COLO668 (cell line): ENCODE results near the gene CCDC33.
"Not testable (repeated sequence)": the region's sequence is repeated elsewhere in the genome, so short reads cannot be mapped to it uniquely, and the experiment has no call there.

Experiments
- DNase-seq: peaks from one replicate; lab custom pipeline; 2025; ENCODE audit not compliant: unreplicated experiment; lab: John Stamatoyannopoulos, UW

CCDC33 gene

DNA sequence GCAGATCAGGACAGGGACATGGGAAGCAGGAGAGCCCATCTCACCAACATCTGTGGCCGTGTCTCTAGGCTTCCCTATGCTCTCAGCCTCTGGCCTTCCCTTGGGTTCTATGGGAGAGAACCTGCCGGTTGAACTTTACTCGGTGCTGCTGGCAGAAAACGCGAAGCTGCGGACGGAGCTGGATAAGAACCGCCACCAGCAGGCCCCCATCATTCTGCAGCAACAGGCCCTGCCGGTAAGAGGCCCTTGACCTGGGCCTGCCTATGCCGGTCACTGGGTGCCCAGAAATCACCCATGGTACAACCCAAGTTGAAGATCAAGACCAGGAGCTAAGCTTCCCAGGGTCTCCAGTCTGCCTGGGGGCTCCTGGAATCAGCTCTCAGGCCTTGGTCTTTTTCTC, 96.5 kb downstream of the CCDC33 start:
- DNase-seq: no peak

DNA sequence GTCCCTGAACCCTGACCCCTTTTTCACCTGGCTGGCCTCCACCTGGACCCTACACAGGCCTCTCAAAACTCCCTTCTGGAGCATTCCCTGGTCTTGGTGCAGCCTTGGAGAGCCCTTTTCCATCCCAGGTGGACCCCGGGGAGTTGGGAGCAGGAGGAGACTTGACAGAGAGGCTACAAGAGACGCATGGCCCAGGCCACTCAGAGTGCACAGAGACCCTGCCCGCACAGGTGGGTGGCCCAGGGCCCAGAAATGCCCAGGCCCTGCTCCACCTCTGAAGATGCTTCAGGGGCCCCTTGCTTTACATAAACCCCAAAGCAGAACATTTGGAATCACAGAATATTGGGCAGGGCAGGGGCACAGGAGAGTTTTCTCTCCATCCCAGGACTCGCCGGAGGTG, 97.0 kb downstream of the CCDC33 start:
- no peak for DNase-seq

- DNase-seq: no peak
These were observed 97.5 kb downstream of the CCDC33 start for GRCh38 chr15:74333662-74334061.

GRCh38 chr15:74334127-74334526, 98.0 kb downstream of the CCDC33 start:
- DNase-seq: no peak

- DNase-seq: no peak
These were observed 99.3 kb downstream of the CCDC33 start for GRCh38 chr15:74335396-74335795.

DNA sequence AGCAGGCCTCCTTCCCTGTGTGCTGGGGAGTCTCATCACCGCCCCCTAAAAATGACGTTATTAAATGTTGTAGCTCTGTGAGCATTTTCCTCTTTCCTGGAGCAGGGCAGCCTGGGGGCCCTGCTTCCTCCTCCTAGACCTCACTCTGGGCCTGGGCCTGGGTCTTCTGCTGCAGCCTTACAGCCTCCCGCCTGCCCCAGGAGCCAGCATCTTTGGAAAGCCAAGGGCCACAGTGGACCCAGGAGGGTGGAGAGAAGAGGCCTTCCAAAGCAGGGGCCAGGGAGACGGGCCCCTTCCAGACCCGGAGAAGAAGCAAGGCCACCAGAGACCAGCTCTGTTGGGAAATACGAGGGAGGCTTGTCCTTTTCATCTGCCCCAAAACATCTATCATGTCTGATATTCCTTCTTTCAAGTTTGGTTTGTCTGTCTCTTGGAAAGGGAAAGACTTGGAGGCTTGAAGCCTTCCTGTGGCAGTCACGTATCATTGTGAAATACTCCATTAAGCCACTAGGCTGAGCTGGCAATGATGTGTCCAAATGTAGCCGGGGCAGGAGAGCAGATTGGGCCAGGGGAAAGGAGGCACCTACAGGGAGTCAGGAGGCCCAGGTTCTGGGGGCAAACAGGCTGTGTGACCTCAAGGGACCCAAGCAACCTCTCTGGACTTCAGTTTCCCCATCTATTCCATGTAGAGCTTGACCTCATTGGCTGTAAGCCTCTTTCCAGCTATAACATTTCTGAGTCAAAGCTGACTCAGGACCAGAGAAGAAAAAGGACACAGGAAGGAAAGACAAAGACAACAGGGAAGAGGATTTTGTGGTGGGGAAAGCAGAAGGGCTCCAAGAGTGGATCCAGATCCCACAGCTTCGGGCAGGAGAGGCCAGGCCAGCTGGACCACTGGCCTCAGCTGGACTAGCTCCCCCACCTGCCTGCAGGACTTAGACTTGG, 100.2 kb downstream of the CCDC33 start:
- DNase-seq: no peak

GRCh38 chr15:74337146-74337545, 101.0 kb downstream of the CCDC33 start:
- no peak for DNase-seq

GRCh38 chr15:74337607-74338211, 101.6 kb downstream of the CCDC33 start:
- no peak for DNase-seq

- no peak for DNase-seq
These were observed 102.5 kb downstream of the CCDC33 start for GRCh38 chr15:74338676-74339075.

DNA sequence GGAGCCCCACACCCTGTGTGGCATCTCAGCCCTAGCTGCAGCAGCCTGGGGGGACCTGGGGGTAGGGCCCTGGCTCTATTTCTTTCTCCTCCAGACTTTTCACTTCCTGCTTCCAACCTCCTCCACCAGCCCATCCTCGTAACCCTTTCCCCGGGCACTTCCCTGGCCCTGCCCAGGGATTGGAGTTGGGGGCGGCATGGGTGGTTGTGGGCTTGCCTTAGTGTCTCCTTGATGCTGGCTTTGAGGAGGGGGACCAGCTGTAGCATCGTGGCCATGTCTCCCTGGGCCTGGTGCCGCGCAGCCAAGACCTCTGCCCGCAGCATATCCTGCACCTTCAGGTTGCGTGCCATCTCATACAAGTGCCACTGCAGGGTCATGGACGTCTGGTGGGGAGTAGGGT, 103.2 kb downstream of the CCDC33 start:
- DNase-seq: no peak

GRCh38 chr15:74340150-74340549, 104.0 kb downstream of the CCDC33 start:
- no peak for DNase-seq

DNA sequence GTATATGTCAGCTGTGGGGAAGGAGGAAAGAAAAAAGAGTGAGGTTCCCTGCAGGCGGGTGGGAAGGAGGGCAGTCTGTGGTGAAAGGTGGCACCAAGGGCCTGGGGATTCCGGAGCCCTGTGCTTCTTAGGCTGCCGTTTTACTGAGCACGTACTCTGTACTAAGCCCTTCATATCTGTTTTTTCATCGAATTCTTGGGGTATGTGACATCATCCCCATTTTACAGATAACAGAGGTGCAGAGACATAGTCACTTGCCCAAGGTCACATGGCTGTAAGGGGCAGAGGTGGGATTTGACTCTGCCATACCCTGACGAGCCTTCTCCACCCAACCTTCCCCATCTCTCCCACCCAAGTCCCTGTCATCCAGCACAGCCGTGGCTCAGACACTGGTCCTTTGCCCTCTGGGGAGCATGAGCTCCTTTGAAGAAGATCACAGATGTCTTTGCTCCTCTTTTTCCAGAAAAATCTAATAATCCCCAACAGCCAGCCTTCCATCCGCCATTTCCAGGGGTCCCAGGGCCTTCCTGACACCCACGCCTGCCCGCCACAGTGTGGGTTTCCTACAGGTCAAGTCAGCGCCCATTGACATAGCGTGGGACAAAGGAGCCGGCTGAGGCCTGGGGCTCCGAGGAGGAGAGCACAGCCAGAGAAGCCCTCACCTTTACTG, 107.1 kb downstream of the CCDC33 start:
- DNase-seq: no peak

DNA sequence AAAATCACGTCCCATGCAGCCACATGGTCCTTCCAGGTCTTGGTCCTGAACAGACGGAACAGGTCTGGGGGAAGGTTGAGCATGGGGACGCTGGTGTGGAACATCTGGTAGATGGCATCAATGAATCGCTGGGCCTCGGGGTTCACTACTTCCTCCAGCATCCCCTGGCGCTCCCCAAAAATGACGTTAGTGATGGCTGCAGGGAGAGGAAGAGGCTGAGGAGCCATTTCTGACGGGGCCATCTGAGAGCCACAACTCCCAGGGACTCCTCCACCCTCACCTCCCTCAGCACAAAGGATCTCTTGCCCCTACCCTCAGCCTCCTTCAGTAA, 107.6 kb downstream of the CCDC33 start:
- DNase-seq: no peak

DNA sequence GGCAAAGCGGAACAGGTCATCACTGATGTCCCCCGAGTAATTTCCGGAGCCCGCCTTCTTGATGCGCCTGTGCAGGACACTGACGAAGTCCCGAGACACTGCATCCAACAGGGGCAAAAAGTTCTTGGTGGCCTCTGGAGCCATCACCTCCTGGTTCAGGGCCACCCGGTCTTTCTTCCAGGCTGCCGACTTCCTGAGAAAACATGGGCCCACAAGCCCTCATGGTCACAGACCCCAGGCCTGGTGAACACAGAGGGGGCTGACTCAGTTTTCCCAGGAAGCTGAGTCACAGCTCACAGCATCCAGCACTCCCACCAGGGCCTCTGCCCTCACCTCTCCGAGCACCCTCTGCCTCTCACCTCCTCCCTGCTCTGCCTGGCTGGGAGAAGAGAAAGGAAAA, 108.9 kb downstream of the CCDC33 start:
- DNase-seq: no peak

- no peak for DNase-seq
These were observed 111.7 kb downstream of the CCDC33 start for GRCh38 chr15:74347757-74348250.

- no peak for DNase-seq
These were observed 113.2 kb downstream of the CCDC33 start for GRCh38 chr15:74349241-74349778.

- no peak for DNase-seq
These were observed 114.5 kb downstream of the CCDC33 start for GRCh38 chr15:74350295-74351275.

DNA sequence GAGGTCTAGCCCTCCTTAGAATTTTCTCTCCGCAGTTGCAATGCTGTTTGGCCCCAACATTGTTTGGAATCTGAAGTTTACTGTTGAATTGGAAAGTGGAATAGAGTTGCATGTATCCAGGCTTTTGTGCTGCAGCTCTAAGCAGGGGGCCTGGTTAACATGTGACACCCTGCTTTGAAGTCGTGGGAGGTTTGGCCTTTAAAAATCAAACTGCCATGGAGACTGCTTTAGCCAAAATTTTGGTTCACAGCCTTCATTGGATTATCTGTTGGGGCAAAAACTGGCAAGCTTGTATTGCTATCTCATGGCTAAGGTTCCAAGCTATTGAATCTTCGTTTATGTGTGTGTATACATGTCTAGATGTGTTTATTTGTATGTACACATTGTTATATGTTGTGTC, 115.5 kb downstream of the CCDC33 start:
- no peak for DNase-seq

- no peak for DNase-seq
These were observed 116.3 kb downstream of the CCDC33 start for GRCh38 chr15:74352393-74352910.

DNA sequence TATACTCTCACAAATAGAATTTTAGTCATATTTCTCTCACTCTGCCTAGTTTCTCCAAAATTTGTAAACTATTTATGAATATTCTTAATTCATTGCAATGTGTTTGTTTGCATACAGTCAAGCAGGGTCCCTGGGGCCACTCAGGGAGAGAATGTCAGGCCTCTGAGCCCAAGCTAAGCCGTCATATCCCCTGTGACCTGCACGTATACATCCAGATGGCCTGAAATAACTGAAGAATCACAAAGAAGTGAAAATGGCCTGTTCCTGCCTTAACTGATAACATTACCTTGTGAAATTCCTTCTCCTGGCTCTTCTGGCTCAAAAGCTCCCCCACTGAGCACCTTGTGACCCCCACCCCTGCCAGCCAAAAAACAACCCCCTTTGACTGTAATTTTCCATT, 117.9 kb downstream of the CCDC33 start:
- DNase-seq: not testable (repeated sequence)
